ENCODE data around the gene PEX3.

PEX3 gene

DNA sequence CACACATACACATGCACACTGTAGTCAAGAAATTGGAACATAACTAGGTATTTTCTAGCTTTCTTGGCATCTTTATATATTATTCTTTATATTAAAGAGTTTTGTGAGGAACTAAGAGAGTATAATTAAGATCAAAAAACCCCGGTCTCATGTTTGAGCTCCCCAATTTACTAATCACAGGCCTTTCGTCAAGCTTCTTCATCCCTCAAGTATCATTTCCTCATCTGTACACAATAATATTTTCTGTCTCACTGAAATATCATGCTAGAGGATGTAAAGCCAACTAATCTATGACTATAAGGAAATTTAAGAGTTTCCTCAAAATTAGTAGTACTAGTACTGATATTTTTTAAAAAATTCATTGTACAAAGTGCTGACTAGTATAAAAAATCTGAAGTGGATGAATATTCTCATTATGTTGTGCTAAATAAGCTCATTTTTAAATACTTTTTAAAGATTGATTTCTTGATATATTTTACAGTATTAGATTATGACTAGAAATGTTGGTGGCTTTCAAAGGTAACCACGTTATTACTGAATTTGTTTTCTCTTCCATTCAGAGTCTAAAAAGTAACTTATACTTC, 28.0 kb downstream of the PEX3 start:
- H3K4me1 ChIP-seq (ENCODE audit: low read length), result no peaks in the 10 kb centered on the region
- H3K9me2 ChIP-seq (replicated peaks; ENCODE audit: insufficient read depth, low read length), result no peaks in the 10 kb centered on the region
- no peaks in the 10 kb centered on the region for H3K9me3 ChIP-seq (replicated peaks; ENCODE audit: insufficient read depth, low read length)
- no peak overlapping the region for H2AFZ ChIP-seq (ENCODE audit: low read length)
- H3K9ac ChIP-seq (ENCODE audit: low read length), result no peak overlapping the region
- no peak overlapping the region for H3K27ac ChIP-seq (ENCODE audit: low read length)
- H3K27me3 ChIP-seq (replicated peaks; ENCODE audit: insufficient read depth, low read length), result no peaks in the 10 kb centered on the region
- H4K20me1 ChIP-seq (ENCODE audit: insufficient read depth, low read length), result no peaks in the 10 kb centered on the region
- no peaks in the 10 kb centered on the region for H3K79me2 ChIP-seq (ENCODE audit: low read length)
- H3K4me2 ChIP-seq (ENCODE audit: low read depth, low read length), result no peak overlapping the region
- H3K36me3 ChIP-seq (replicated peaks; ENCODE audit: insufficient read depth, low read length), result no peaks in the 10 kb centered on the region
- TF ChIP-seq EZH2 (optimal IDR thresholded peaks at IDR 0.05; ENCODE audit: low read depth, low read length) (no peak), EZH2phosphoT487 (IDR thresholded peaks at IDR 0.05; ENCODE audit: low read length) (no peak)
- TF ChIP-seq, protein P1, sequence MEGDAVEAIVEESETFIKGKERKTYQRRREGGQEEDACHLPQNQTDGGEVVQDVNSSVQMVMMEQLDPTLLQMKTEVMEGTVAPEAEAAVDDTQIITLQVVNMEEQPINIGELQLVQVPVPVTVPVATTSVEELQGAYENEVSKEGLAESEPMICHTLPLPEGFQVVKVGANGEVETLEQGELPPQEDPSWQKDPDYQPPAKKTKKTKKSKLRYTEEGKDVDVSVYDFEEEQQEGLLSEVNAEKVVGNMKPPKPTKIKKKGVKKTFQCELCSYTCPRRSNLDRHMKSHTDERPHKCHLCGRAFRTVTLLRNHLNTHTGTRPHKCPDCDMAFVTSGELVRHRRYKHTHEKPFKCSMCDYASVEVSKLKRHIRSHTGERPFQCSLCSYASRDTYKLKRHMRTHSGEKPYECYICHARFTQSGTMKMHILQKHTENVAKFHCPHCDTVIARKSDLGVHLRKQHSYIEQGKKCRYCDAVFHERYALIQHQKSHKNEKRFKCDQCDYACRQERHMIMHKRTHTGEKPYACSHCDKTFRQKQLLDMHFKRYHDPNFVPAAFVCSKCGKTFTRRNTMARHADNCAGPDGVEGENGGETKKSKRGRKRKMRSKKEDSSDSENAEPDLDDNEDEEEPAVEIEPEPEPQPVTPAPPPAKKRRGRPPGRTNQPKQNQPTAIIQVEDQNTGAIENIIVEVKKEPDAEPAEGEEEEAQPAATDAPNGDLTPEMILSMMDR (IDR thresholded peaks at IDR 0.05; ENCODE audit: low read length), result no peak
- no peak overlapping the region for H3K4me3 ChIP-seq (ENCODE audit: low read length)
- DNase-seq, result no peak
- H3F3A ChIP-seq (ENCODE audit: insufficient read depth, low read length), result no peaks in the 10 kb centered on the region

- Histone ChIP-seq H2AFZ (ENCODE audit: low read length) (no peak overlapping the region), H4K20me1 (ENCODE audit: insufficient read depth, low read length) (no peaks in the 10 kb centered on the region), H3K79me2 (ENCODE audit: low read length) (no peaks in the 10 kb centered on the region), H3K9ac (ENCODE audit: low read length) (no peak overlapping the region), H3K27me3 (replicated peaks; ENCODE audit: insufficient read depth, low read length) (no peaks in the 10 kb centered on the region), H3K4me3 (ENCODE audit: low read length) (no peak overlapping the region), H3K4me2 (ENCODE audit: low read depth, low read length) (no peak overlapping the region), H3F3A (ENCODE audit: insufficient read depth, low read length) (no peaks in the 10 kb centered on the region), H3K4me1 (ENCODE audit: low read length) (no peaks in the 10 kb centered on the region), H3K27ac (ENCODE audit: low read length) (no peak overlapping the region), H3K36me3 (replicated peaks; ENCODE audit: insufficient read depth, low read length) (no peaks in the 10 kb centered on the region), H3K9me3 (replicated peaks; ENCODE audit: insufficient read depth, low read length) (no peaks in the 10 kb centered on the region), H3K9me2 (replicated peaks; ENCODE audit: insufficient read depth, low read length) (no peaks in the 10 kb centered on the region)
- no peak for DNase-seq
- TF ChIP-seq EZH2phosphoT487 (IDR thresholded peaks at IDR 0.05; ENCODE audit: low read length) (no peak), EZH2 (optimal IDR thresholded peaks at IDR 0.05; ENCODE audit: low read depth, low read length) (no peak)
- TF ChIP-seq, protein P1 (IDR thresholded peaks at IDR 0.05; ENCODE audit: low read length), result no peak
These were observed 32.0 kb downstream of the PEX3 start for GRCh38 chr6:143482593-143482992.

DNA sequence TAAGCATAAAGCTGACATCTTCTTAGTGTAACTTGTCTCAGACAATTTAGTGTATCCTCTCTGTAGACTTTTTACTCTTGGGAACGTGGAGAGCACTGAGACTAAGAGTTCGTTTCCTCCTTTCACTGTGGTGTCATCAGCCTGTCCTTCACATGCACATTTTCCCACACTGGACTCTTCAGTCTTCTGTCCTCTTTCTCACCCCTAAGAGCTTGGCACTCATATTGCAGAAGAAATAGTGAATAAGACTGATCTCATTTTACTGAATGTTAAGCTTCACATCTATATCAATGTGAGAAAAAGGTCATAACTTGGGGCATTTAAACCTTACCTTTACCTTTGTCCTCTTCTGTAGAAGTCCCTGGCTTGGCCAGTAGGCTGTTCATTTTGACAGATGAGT, 35.4 kb downstream of the PEX3 start:
- Histone ChIP-seq H3K79me2 (ENCODE audit: low read length) (no peaks in the 10 kb centered on the region), H3K36me3 (replicated peaks; ENCODE audit: insufficient read depth, low read length) (no peaks in the 10 kb centered on the region), H2AFZ (ENCODE audit: low read length) (no peak overlapping the region), H3F3A (ENCODE audit: insufficient read depth, low read length) (no peaks in the 10 kb centered on the region), H3K9ac (ENCODE audit: low read length) (no peak overlapping the region), H3K4me3 (ENCODE audit: low read length) (no peak overlapping the region), H3K27ac (ENCODE audit: low read length) (no peak overlapping the region), H3K9me2 (replicated peaks; ENCODE audit: insufficient read depth, low read length) (no peaks in the 10 kb centered on the region), H3K4me2 (ENCODE audit: low read depth, low read length) (no peak overlapping the region), H3K9me3 (replicated peaks; ENCODE audit: insufficient read depth, low read length) (no peaks in the 10 kb centered on the region), H3K4me1 (ENCODE audit: low read length) (no peaks in the 10 kb centered on the region), H4K20me1 (ENCODE audit: insufficient read depth, low read length) (no peaks in the 10 kb centered on the region), H3K27me3 (replicated peaks; ENCODE audit: insufficient read depth, low read length) (no peaks in the 10 kb centered on the region)
- DNase-seq, result no peak
- TF ChIP-seq EZH2phosphoT487 (IDR thresholded peaks at IDR 0.05; ENCODE audit: low read length) (no peak), EZH2 (optimal IDR thresholded peaks at IDR 0.05; ENCODE audit: low read depth, low read length) (no peak)
- TF ChIP-seq, protein P1 (IDR thresholded peaks at IDR 0.05; ENCODE audit: low read length), result no peak

Data from MM.1S (cell line).